HUDEP-2 (cell line): ENCODE data around the gene WDR59.
"Not testable (repeated sequence)": the region's sequence is repeated elsewhere in the genome, so short reads cannot be mapped to it uniquely, and the experiment has no call there.

Experiments
- DNase-seq, 76 experiments: peaks; one replicate each; lab custom pipeline; 2025; ENCODE audit not compliant: unreplicated experiment in 76 of 76; lab: John Stamatoyannopoulos, UW

The WDR59 gene

GRCh38 chr16:74868501-74868900 is 116.4 kb downstream of the WDR59 start:
- DNase-seq = no peak

GRCh38 chr16:74868035-74868434 is 116.9 kb downstream of the WDR59 start:
- DNase-seq = no peak

GRCh38 chr16:74867281-74867849 is 117.6 kb downstream of the WDR59 start:
- no peak for DNase-seq

- no peak for DNase-seq
Observed at GRCh38 chr16:74865922-74866598, 118.9 kb downstream of the WDR59 start.

GRCh38 chr16:74862743-74863244 is 122.1 kb downstream of the WDR59 start:
- DNase-seq = peak in 29 of 76 experiments; percentile 1 to 59 (median 35)

- DNase-seq = no peak
Observed at GRCh38 chr16:74852500-74852875, 132.4 kb downstream of the WDR59 start.

GRCh38 chr16:74850027-74850426 is 134.9 kb downstream of the WDR59 start:
- no peak for DNase-seq

- DNase-seq = no peak
Observed at GRCh38 chr16:74847202-74847601, 137.7 kb downstream of the WDR59 start.

- no peak for DNase-seq
Observed at GRCh38 chr16:74846714-74847113, 138.2 kb downstream of the WDR59 start.

- DNase-seq = no peak
Observed at GRCh38 chr16:74844041-74844980, 140.6 kb downstream of the WDR59 start.

GRCh38 chr16:74843381-74844035 is 141.4 kb downstream of the WDR59 start:
- DNase-seq = not testable (repeated sequence)

- DNase-seq = no peak
Observed at GRCh38 chr16:74842413-74842812, 142.5 kb downstream of the WDR59 start.

- DNase-seq = no peak
Observed at GRCh38 chr16:74841904-74842303, 143.0 kb downstream of the WDR59 start.

- no peak for DNase-seq
Observed at GRCh38 chr16:74841469-74841868, 143.5 kb downstream of the WDR59 start.

GRCh38 chr16:74837056-74837455 is 147.9 kb downstream of the WDR59 start:
- DNase-seq = no peak

- DNase-seq = no peak
Observed at GRCh38 chr16:74836111-74836671, 148.7 kb downstream of the WDR59 start.

- DNase-seq = no peak
Observed at GRCh38 chr16:74832228-74832627, 152.7 kb downstream of the WDR59 start.

GRCh38 chr16:74831467-74831866 is 153.5 kb downstream of the WDR59 start:
- DNase-seq = no peak

GRCh38 chr16:74830648-74831047 is 154.3 kb downstream of the WDR59 start:
- no peak for DNase-seq

- DNase-seq = no peak
Observed at GRCh38 chr16:74829637-74830036, 155.3 kb downstream of the WDR59 start.

GRCh38 chr16:74825941-74826340 is 159.0 kb downstream of the WDR59 start:
- DNase-seq = no peak
